Endothelial cell of umbilical vein (primary cell): ENCODE data around the gene MEF2A. TPM values are rescaled to one million over a fixed set of nuclear protein-coding genes. Genes with fewer than 3 reads are reported as not detected.

Experiments used
- BruUV-seq: library from RNA; stranded (reverse); fragments of 400-500 nt; replicated peaks from 2 replicates; lab custom pipeline; 2021; lab: Mats Ljungman, UMichigan
- CTCF ChIA-PET: fragments of 300-600, 350-600 bp; sonication (Branson Sonifier 250); formaldehyde crosslinking; loops from one replicate; lab custom pipeline; 2021; ENCODE audit warnings: antibody characterized with exemption, inconsistent platforms; lab: Charles Lee
- POLR2A ChIA-PET: fragments of 300-600, 350-600 bp; sonication (Branson Sonifier 250); formaldehyde crosslinking; loops from one replicate; lab custom pipeline; 2021; ENCODE audit warnings: antibody characterized with exemption, inconsistent platforms; lab: Charles Lee
- DNase-seq: peaks from one replicate; pipeline ENCODE4 v3.0.0-alpha.2; 2011; ENCODE audit warnings: low read depth, low spot score
- FAIRE-seq: peaks from 2 replicates; lab custom pipeline; 2011; peaks lifted over from hg19 to GRCh38; lab: Jason Lieb, UNC
- H2AFZ ChIP-seq: 2 replicates; pipeline ENCODE4 v1.6.0; 2012; ENCODE audit warnings: low read depth, low read length, control low read depth, inconsistent platforms
- H3K27ac ChIP-seq: 2 replicates; pipeline ENCODE4 v1.5.1; 2011; ENCODE audit warnings: low read depth, mild to moderate bottlenecking, control low read depth, low read length, moderate library complexity; ENCODE audit not compliant: insufficient read depth
- H3K27me3 ChIP-seq, 2 experiments: 2 replicates each; pipeline versions ENCODE4 v1.6.0 to v1.6.1; 2011; ENCODE audit warnings: low read length in 2 of 2, mixed read lengths in 1 of 2; ENCODE audit not compliant: control insufficient read depth in 2 of 2, insufficient read depth in 2 of 2
- H3K36me3 ChIP-seq, 2 experiments: 2 replicates in 1 of 2; 3 replicates in 1 of 2; pipeline ENCODE4 v1.5.1; 2011; ENCODE audit warnings: low read length in 2 of 2, mild to moderate bottlenecking in 1 of 2, moderate library complexity in 1 of 2; ENCODE audit not compliant: control insufficient read depth in 2 of 2, insufficient read depth in 2 of 2; ENCODE audit errors: extremely low read depth in 1 of 2
- H3K4me1 ChIP-seq: 3 replicates; pipeline ENCODE4 v1.5.1; 2011; ENCODE audit warnings: mild to moderate bottlenecking, low read length; ENCODE audit not compliant: control insufficient read depth, insufficient read depth; ENCODE audit errors: extremely low read depth
- H3K4me2 ChIP-seq: 2 replicates; pipeline ENCODE4 v1.6.1; 2011; ENCODE audit warnings: low read length, control low read depth, mixed read lengths; ENCODE audit not compliant: insufficient read depth
- H3K4me3 ChIP-seq, 3 experiments: fragments of 200-600 bp in 1 of 3; sonication (generic), shearing (Covaris generic) in 1 of 3; replicated peaks in 1 of 3; 2 replicates each; pipeline ENCODE4 v1.5.1; 2011 to 2016; ENCODE audit warnings: control low read depth in 3 of 3, low read length in 3 of 3, mild to moderate bottlenecking in 2 of 3, inconsistent platforms in 1 of 3, low read depth in 1 of 3, moderate library complexity in 1 of 3; ENCODE audit not compliant: insufficient read depth in 1 of 3
- H3K79me2 ChIP-seq: 2 replicates; pipeline ENCODE4 v1.6.0; 2012; ENCODE audit warnings: low read length, inconsistent platforms; ENCODE audit not compliant: control insufficient read depth, insufficient read depth
- H3K9ac ChIP-seq: replicated peaks from 2 replicates; pipeline ENCODE3; 2011; ENCODE audit warnings: low read length, control low read depth; ENCODE audit not compliant: insufficient read depth; ENCODE audit errors: extremely low read depth
- H3K9me1 ChIP-seq: replicated peaks from 3 replicates; pipeline ENCODE4 v1.6.0; 2011; ENCODE audit warnings: mild to moderate bottlenecking, low read length; ENCODE audit not compliant: control insufficient read depth, insufficient read depth; ENCODE audit errors: extremely low read depth
- H3K9me3 ChIP-seq: replicated peaks from 2 replicates; pipeline ENCODE4 v1.5.1; 2012; ENCODE audit warnings: low read length, inconsistent platforms; ENCODE audit not compliant: control insufficient read depth, insufficient read depth
- H4K20me1 ChIP-seq: replicated peaks from 2 replicates; pipeline ENCODE3; 2011; ENCODE audit warnings: mild to moderate bottlenecking, low read length; ENCODE audit not compliant: control insufficient read depth, insufficient read depth; ENCODE audit errors: extremely low read depth
- CTCF ChIP-seq, 2 donors: IDR thresholded peaks; 1 replicate in 1 of 2; 2 replicates in 1 of 2; pipeline ENCODE4 v1.5.1; 2011; ENCODE audit warnings: low read length in 2 of 2, mild to moderate bottlenecking in 2 of 2, moderate library complexity in 2 of 2, control low read depth in 1 of 2, inconsistent platforms in 1 of 2, low read depth in 1 of 2; ENCODE audit not compliant: insufficient read depth in 1 of 2; ENCODE audit errors: extremely low read depth in 1 of 2
- EZH2 ChIP-seq: IDR thresholded peaks from 2 replicates; pipeline ENCODE4 v1.6.1; 2012; ENCODE audit warnings: borderline replicate concordance, low read depth, mild to moderate bottlenecking, moderate library complexity, low read length, inconsistent platforms; ENCODE audit not compliant: severe bottlenecking
- FOS ChIP-seq: IDR thresholded peaks from 2 replicates; pipeline ENCODE4 v1.6.1; 2011; ENCODE audit warnings: mild to moderate bottlenecking, low read length, moderate library complexity, borderline replicate concordance; ENCODE audit not compliant: insufficient read depth
- GATA2 ChIP-seq: IDR thresholded peaks from 2 replicates; pipeline ENCODE4 v1.7.0; 2011; ENCODE audit warnings: low read depth, mild to moderate bottlenecking, moderate library complexity, mixed read lengths, low read length; ENCODE audit not compliant: insufficient read length, insufficient read depth
- JUN ChIP-seq: IDR thresholded peaks from 2 replicates; pipeline ENCODE4 v1.6.1; 2011; ENCODE audit warnings: borderline replicate concordance, low read depth; ENCODE audit not compliant: insufficient read length, insufficient read depth
- MAX ChIP-seq: IDR thresholded peaks from 2 replicates; pipeline ENCODE4 v1.6.1; 2011; ENCODE audit not compliant: insufficient read depth, insufficient read length
- MYC ChIP-seq: IDR thresholded peaks from one replicate; pipeline ENCODE4 v1.6.1; 2011; ENCODE audit warnings: mild to moderate bottlenecking, low read depth, low read length
- POLR2A ChIP-seq: IDR thresholded peaks from 2 replicates; pipeline ENCODE4 v1.6.1; 2012; ENCODE audit warnings: low read depth, mild to moderate bottlenecking, control low read depth, low read length
- POLR2AphosphoS5 ChIP-seq: IDR thresholded peaks from 2 replicates; pipeline ENCODE4 v1.6.1; 2012; ENCODE audit warnings: low read depth, mild to moderate bottlenecking, control low read depth, low read length, moderate library complexity; ENCODE audit not compliant: insufficient read depth
- dilution Hi-C: fragments of 300-500 bp; cut with MboI; formaldehyde crosslinking; loops from one replicate; pipeline ENCODE4 v1.15.0; 2019; ENCODE audit warnings: low sequenced_read_pairs; ENCODE audit not compliant: extremely low pct_ligation_motif_present
- intact Hi-C: fragments of 100-400 bp; cut with micrococcal nuclease; formaldehyde crosslinking; loops from one replicate; pipeline ENCODE4 v1.10.0; 2022
- polyA plus RNA-seq, 4 experiments: library from polyadenylated mRNA; depleted of rRNA in 3 of 4; stranded (reverse) in 3 of 4; unstranded in 1 of 4; fragments of >200 nt; gene quantifications; 2 replicates each; pipeline versions ENCODE4 v1.2.1 to v1.2.3, GENCODE V29; 2011 to 2012; ENCODE audit warnings: missing spikeins in 1 of 4
- total RNA-seq: library from RNA; stranded (reverse); gene quantifications from 2 replicates; pipeline ENCODE4 v1.2.3, GENCODE V29; 2021

Gene MEF2A
- total and polyA plus RNA-seq, 2 donors (not counting 3 experiments of a cell fraction or from before 2014, with no cell fraction given), result 38.0 to 45.3 TPM

GRCh38 chr15:99729920-99730319 is 164.1 kb downstream of the MEF2A start:
- TF ChIP-seq GATA2 (no peak), MAX (no peak), POLR2A (no peak), CTCF (IDR thresholded peaks at IDR 0.05; ENCODE audit: extremely low read depth in 1 of 2, insufficient read depth in 1 of 2, low read depth in 1 of 2, low read length in 2 of 2) (peak; percentile 50 to 62), FOS (no peak), EZH2 (no peak), POLR2AphosphoS5 (no peak), JUN (no peak), MYC (no peak)
- CTCF ChIA-PET, result interaction anchor here (0.6 to 6.8 kb wide), 11 partner anchors 14 to 467 kb away, joined by 3 to 71 read pairs (median 4); no protein-coding TSS in a partner anchor
- Histone ChIP-seq H3K9ac (no peak overlapping the region), H3K9me1 (no peaks in the 10 kb centered on the region), H3K27ac (no peak overlapping the region), H3K4me3 (no peak overlapping the region), H3K79me2 (no peaks in the 10 kb centered on the region), H3K27me3 (no peaks in the 10 kb centered on the region), H3K36me3 (no peaks in the 10 kb centered on the region), H3K4me2 (no peak overlapping the region), H4K20me1 (no peaks in the 10 kb centered on the region), H3K9me3 (no peaks in the 10 kb centered on the region), H3K4me1 (peaks cover 5% of the 10 kb centered on the region), H2AFZ (no peak overlapping the region)
- intact Hi-C loops (loop anchor here (1.0 kb wide), 2 partner anchors 386 to 444 kb away; no protein-coding TSS in a partner anchor), dilution Hi-C loops (no loop called here)
- FAIRE-seq (peak; percentile 72), DNase-seq (peak; percentile 60)
- no TSS peak for BruUV-seq
- POLR2A ChIA-PET, result no interaction called here
